ENCODE results near the gene ATP6V0E1.
A peak's percentile ranks its signal among the peaks of the same experiment; 100 is the strongest.
"Not testable (repeated sequence)": the region's sequence is repeated elsewhere in the genome, so short reads cannot be mapped to it uniquely, and the experiment has no call there.

The ATP6V0E1 gene

DNA sequence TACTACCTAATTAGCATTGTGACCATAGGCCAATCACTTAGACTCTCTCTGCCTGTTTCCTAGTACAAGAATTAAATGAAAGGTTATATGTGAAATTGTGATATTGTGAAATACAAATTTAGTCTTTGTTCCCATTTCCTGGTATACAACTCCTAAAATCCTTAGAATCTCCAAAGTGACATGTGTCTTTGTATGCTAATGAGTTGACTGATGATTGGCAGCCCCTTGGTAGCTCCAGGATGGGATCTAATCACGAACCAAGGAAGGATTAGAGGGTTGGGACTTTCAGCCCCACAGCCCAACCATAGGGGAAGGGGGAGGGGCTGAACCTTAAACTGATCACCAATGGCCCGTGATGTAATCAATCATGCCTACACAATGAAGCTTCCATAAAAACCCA is 31.6 kb downstream of the ATP6V0E1 start:
- Histone ChIP-seq H4K12ac (ENCODE audit: low read depth, low read length) (no peak overlapping the region), H3K4me2 (ENCODE audit: low read length) (no peak overlapping the region), H2AK5ac (ENCODE audit: low read length) (no peak overlapping the region), H2AFZ (ENCODE audit: insufficient read depth, low read length, poor library complexity) (no peak overlapping the region), H3K18ac (ENCODE audit: low read length) (no peak overlapping the region), H3K9ac (ENCODE audit: low read length) (no peak overlapping the region), H3K14ac (ENCODE audit: low read length) (no peak overlapping the region), H3K27me3 (ENCODE audit: insufficient read depth, low read length) (no peaks in the 10 kb centered on the region), H2BK12ac (ENCODE audit: low read length) (no peak overlapping the region), H3K27ac (ENCODE audit: low read depth, low read length) (no peak overlapping the region), H3K36me3 (ENCODE audit: control insufficient read depth in 1 of 2, insufficient read depth in 2 of 2, low read length in 2 of 2) (peaks cover 0 to 2% of the 10 kb centered on the region in 2 experiments), H3K4me3 (ENCODE audit: low read depth, low read length) (no peak overlapping the region), H3K79me2 (ENCODE audit: control insufficient read depth, insufficient read depth, low read length, poor library complexity) (peaks cover 5% of the 10 kb centered on the region), H3K4ac (ENCODE audit: low read depth, low read length) (peak overlapping the region; percentile 52), H3K23ac (ENCODE audit: low read length) (no peak overlapping the region), H2BK5ac (ENCODE audit: low read depth, low read length, poor library complexity) (no peak overlapping the region), H4K91ac (ENCODE audit: low read depth, low read length) (no peak overlapping the region), H2BK120ac (ENCODE audit: insufficient read depth, low read length, poor library complexity) (no peak overlapping the region), H3K4me1 (ENCODE audit: control insufficient read depth in 1 of 2, insufficient read depth in 2 of 2, low read length in 2 of 2) (peaks cover 5 to 14% of the 10 kb centered on the region in 2 experiments), H3K79me1 (ENCODE audit: low read length) (no peaks in the 10 kb centered on the region), H4K8ac (ENCODE audit: low read depth, low read length) (no peak overlapping the region), H3K9me3 (ENCODE audit: insufficient read depth, low read depth, low read length) (no peaks in the 10 kb centered on the region)
- DNase-seq: no peak
- no CpG with 5 or more reads among the region's 2 CpGs for WGBS (ENCODE audit: extremely low coverage, insufficient coverage, insufficient read length)

DNA sequence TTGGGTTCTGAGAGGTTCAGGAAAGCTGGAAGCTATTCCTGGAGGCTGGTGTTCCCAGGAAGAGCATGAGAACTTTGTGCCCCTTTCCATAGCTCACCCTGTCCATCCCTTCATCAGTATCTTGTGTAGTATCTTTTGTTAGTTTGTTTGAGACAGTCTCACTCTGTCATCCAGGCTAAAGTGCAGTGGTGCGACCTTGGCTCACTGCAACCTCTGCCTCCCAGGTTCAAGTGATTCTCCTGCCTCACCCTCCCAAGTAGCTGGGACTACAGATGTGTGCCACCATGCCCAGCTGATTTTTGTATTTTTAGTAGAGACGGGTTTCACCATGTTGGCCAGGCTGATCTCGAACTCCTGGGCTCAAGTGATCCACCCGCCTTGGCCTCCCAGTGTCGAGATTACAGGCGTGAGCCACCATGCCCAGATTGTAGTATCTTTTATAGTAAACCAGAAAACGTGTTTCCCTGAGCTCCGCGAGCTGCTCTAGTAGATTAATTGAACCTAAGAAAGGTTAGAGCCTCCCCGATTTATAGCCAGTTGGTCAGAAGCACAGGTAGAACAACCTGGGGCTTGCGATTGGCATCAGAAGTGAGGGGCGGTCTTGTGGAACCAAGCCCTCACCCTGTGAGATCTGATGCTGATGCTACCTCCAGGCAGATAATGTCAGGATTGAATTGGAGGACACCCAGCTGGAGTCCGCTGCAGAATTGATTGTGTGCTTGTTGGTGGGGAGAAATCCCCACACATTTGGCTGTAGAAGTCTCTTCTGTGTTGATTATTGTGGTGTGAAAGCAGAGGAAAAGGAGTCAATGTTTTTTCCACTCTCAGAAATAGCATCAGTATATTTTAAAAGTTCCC is 32.3 kb downstream of the ATP6V0E1 start:
- peaks cover 5% of the 10 kb centered on the region for H3K79me2 ChIP-seq (ENCODE audit: control insufficient read depth, insufficient read depth, low read length, poor library complexity)
- peak overlapping the region; percentile 5 for H3K4ac ChIP-seq (ENCODE audit: low read depth, low read length)
- no peak for DNase-seq
- H3K4me2 ChIP-seq (ENCODE audit: low read length): no peak overlapping the region
- no peak overlapping the region for H3K14ac ChIP-seq (ENCODE audit: low read length)
- no peak overlapping the region for H2AFZ ChIP-seq (ENCODE audit: insufficient read depth, low read length, poor library complexity)
- H2BK120ac ChIP-seq (ENCODE audit: insufficient read depth, low read length, poor library complexity): no peak overlapping the region
- peaks cover 5 to 10% of the 10 kb centered on the region in 2 experiments for H3K4me1 ChIP-seq (ENCODE audit: control insufficient read depth in 1 of 2, insufficient read depth in 2 of 2, low read length in 2 of 2)
- no peak overlapping the region for H2BK12ac ChIP-seq (ENCODE audit: low read length)
- peaks cover 2 to 6% of the 10 kb centered on the region in 2 experiments for H3K36me3 ChIP-seq (ENCODE audit: control insufficient read depth in 1 of 2, insufficient read depth in 2 of 2, low read length in 2 of 2)
- no CpG with 5 or more reads among the region's 13 CpGs for WGBS (ENCODE audit: extremely low coverage, insufficient coverage, insufficient read length)
- no peak overlapping the region for H3K4me3 ChIP-seq (ENCODE audit: low read depth, low read length)
- no peak overlapping the region for H2AK5ac ChIP-seq (ENCODE audit: low read length)
- no peaks in the 10 kb centered on the region for H3K9me3 ChIP-seq (ENCODE audit: insufficient read depth, low read depth, low read length)
- H4K8ac ChIP-seq (ENCODE audit: low read depth, low read length): no peak overlapping the region
- H2BK5ac ChIP-seq (ENCODE audit: low read depth, low read length, poor library complexity): no peak overlapping the region
- no peak overlapping the region for H3K18ac ChIP-seq (ENCODE audit: low read length)
- H3K27me3 ChIP-seq (ENCODE audit: insufficient read depth, low read length): no peaks in the 10 kb centered on the region
- no peak overlapping the region for H3K23ac ChIP-seq (ENCODE audit: low read length)
- no peaks in the 10 kb centered on the region for H3K79me1 ChIP-seq (ENCODE audit: low read length)
- H4K12ac ChIP-seq (ENCODE audit: low read depth, low read length): no peak overlapping the region
- H3K27ac ChIP-seq (ENCODE audit: low read depth, low read length): no peak overlapping the region
- no peak overlapping the region for H4K91ac ChIP-seq (ENCODE audit: low read depth, low read length)
- no peak overlapping the region for H3K9ac ChIP-seq (ENCODE audit: low read length)

DNA sequence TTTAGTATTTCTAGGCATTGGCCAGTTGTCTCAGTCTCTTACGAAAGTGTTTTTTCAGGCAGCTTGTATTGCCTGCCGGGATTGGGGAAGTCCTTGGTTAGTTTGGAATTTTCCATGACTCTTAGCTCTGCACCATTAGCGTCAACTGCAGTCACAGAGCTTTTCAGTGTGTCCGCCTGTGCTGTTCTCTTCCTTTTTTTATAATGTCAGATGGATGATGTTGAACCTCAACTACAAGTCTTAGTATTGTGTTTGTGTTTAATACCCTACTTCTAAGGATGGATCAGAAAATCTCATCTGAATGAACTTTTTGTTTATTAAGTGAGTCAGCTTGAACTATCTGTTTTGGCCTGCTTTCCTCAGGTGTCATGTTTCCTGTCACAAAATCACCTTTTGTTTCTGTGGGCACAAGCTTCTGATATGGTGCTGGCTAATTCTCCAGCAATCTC is 33.1 kb downstream of the ATP6V0E1 start:
- peak; percentile 59 to 88 for DNase-seq
- Histone ChIP-seq H3K14ac (ENCODE audit: low read length) (no peak overlapping the region), H3K4me2 (ENCODE audit: low read length) (no peak overlapping the region), H3K79me2 (ENCODE audit: control insufficient read depth, insufficient read depth, low read length, poor library complexity) (peaks cover 5% of the 10 kb centered on the region), H3K36me3 (ENCODE audit: control insufficient read depth in 1 of 2, insufficient read depth in 2 of 2, low read length in 2 of 2) (peaks cover 4 to 8% of the 10 kb centered on the region in 2 experiments), H4K91ac (ENCODE audit: low read depth, low read length) (no peak overlapping the region), H3K23ac (ENCODE audit: low read length) (no peak overlapping the region), H3K4me3 (ENCODE audit: low read depth, low read length) (no peak overlapping the region), H3K27ac (ENCODE audit: low read depth, low read length) (peak overlapping the region; percentile 26), H4K8ac (ENCODE audit: low read depth, low read length) (no peak overlapping the region), H3K27me3 (ENCODE audit: insufficient read depth, low read length) (no peaks in the 10 kb centered on the region), H2AK5ac (ENCODE audit: low read length) (no peak overlapping the region), H3K4ac (ENCODE audit: low read depth, low read length) (peak overlapping the region; percentile 72), H3K18ac (ENCODE audit: low read length) (no peak overlapping the region), H2AFZ (ENCODE audit: insufficient read depth, low read length, poor library complexity) (no peak overlapping the region), H2BK120ac (ENCODE audit: insufficient read depth, low read length, poor library complexity) (no peak overlapping the region), H3K4me1 (ENCODE audit: control insufficient read depth in 1 of 2, insufficient read depth in 2 of 2, low read length in 2 of 2) (peaks cover 5 to 9% of the 10 kb centered on the region in 2 experiments), H4K12ac (ENCODE audit: low read depth, low read length) (no peak overlapping the region), H3K9ac (ENCODE audit: low read length) (no peak overlapping the region), H2BK12ac (ENCODE audit: low read length) (no peak overlapping the region), H2BK5ac (ENCODE audit: low read depth, low read length, poor library complexity) (no peak overlapping the region), H3K79me1 (ENCODE audit: low read length) (no peaks in the 10 kb centered on the region), H3K9me3 (ENCODE audit: insufficient read depth, low read depth, low read length) (no peaks in the 10 kb centered on the region)
- WGBS (ENCODE audit: extremely low coverage, insufficient coverage, insufficient read length): no CpG with 5 or more reads among the region's 4 CpGs

DNA sequence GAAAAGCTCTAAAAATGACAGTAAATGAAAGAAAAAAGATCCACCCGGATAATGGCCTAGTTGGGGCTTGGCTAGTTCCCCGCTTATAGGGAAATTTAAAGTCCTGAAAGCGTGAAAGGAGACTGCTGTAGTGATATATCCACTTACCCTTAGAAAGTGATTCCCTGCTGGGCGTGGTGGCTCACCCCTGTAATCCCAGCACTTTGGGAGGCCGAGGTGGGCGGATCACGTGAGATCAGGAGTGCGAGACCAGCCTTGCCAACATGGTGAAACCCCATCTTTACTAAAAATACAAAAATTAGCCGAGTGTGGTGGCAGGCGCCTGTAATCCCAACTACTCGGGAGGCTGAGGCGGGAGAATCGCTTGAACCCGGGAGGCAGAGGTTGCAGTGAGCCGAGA is 33.5 kb downstream of the ATP6V0E1 start:
- H4K91ac ChIP-seq (ENCODE audit: low read depth, low read length); H2AFZ ChIP-seq (ENCODE audit: insufficient read depth, low read length, poor library complexity); H2BK12ac ChIP-seq (ENCODE audit: low read length); H3K4me3 ChIP-seq (ENCODE audit: low read depth, low read length); H3K4me1 ChIP-seq (ENCODE audit: control insufficient read depth in 1 of 2, insufficient read depth in 2 of 2, low read length in 2 of 2); H3K79me1 ChIP-seq (ENCODE audit: low read length); H2AK5ac ChIP-seq (ENCODE audit: low read length); H4K8ac ChIP-seq (ENCODE audit: low read depth, low read length); H3K27me3 ChIP-seq (ENCODE audit: insufficient read depth, low read length); H3K36me3 ChIP-seq (ENCODE audit: control insufficient read depth in 1 of 2, insufficient read depth in 2 of 2, low read length in 2 of 2); H3K9me3 ChIP-seq (ENCODE audit: insufficient read depth, low read depth, low read length); H2BK5ac ChIP-seq (ENCODE audit: low read depth, low read length, poor library complexity); H3K23ac ChIP-seq (ENCODE audit: low read length); H3K79me2 ChIP-seq (ENCODE audit: control insufficient read depth, insufficient read depth, low read length, poor library complexity); H3K9ac ChIP-seq (ENCODE audit: low read length); DNase-seq; H3K14ac ChIP-seq (ENCODE audit: low read length); H3K4me2 ChIP-seq (ENCODE audit: low read length); H2BK120ac ChIP-seq (ENCODE audit: insufficient read depth, low read length, poor library complexity); H3K27ac ChIP-seq (ENCODE audit: low read depth, low read length); H3K18ac ChIP-seq (ENCODE audit: low read length); H4K12ac ChIP-seq (ENCODE audit: low read depth, low read length): not testable (repeated sequence)
- H3K4ac ChIP-seq (ENCODE audit: low read depth, low read length): peak overlapping the region; percentile 72
- WGBS (ENCODE audit: extremely low coverage, insufficient coverage, insufficient read length): no CpG with 5 or more reads among the region's 15 CpGs

Measured in trophoblast cell (in vitro differentiated cells and primary cell).